Activated naive CD4-positive, alpha-beta T cell treated with anti-CD3 and anti-CD28 coated beads, Interleukin-2, amount 50 U/mL, for 72 hours (primary cell): ENCODE measurements around the gene FETUB. TPM values are rescaled to one million over a fixed set of nuclear protein-coding genes. Genes with fewer than 3 reads are reported as not detected.

Experiments
- ATAC-seq, 2 donors: fragments of 150-1000 bp; cut with Tn5 transposase; 2 replicates each; pipeline ENCODE4 v1.10.0; 2021; ENCODE audit warnings: mild to moderate bottlenecking in 2 of 2, moderate library complexity in 2 of 2
- DNase-seq, 2 donors: peaks; one replicate each; pipeline ENCODE4 v3.0.0; 2021 to 2022; ENCODE audit warnings: low spot score in 2 of 2
- H3K27ac Mint-ChIP-seq, 2 donors: one replicate each; pipeline ENCODE4 v1.8.0; 2022; ENCODE audit warnings: mild to moderate bottlenecking in 2 of 2, mixed read lengths in 2 of 2
- H3K36me3 Mint-ChIP-seq, 2 donors: one replicate each; pipeline ENCODE4 v1.8.0; 2022; ENCODE audit warnings: mixed read lengths in 2 of 2
- H3K9me3 Mint-ChIP-seq, 2 donors: one replicate each; pipeline ENCODE4 v1.8.0; 2022; ENCODE audit warnings: mixed read lengths in 2 of 2
- total RNA-seq, 2 donors: library from RNA; stranded (reverse); gene quantifications; one replicate each; pipeline ENCODE4 v1.2.3, GENCODE V29; 2022

Gene FETUB
- total RNA-seq = not detected

GRCh38 chr3:186639778-186640472, at the start of gene FETUB:
TSS of gene FETUB (plus strand) at chr3:186640399. CDS start at chr3:186640461, 62 bp downstream.
- DNase-seq = no peak
- no peaks in the 10 kb centered on the region for H3K36me3 Mint-ChIP-seq
- H3K27ac Mint-ChIP-seq = no peak within 1 kb of the TSS
- ATAC-seq = no peak
- no peaks in the 10 kb centered on the region for H3K9me3 Mint-ChIP-seq

GRCh38 chr3:186590580-186591295, 49.5 kb upstream of the FETUB start:
- ATAC-seq (no peak), DNase-seq (no peak)
- Mint-ChIP-seq H3K27ac (peak overlapping the region in 1 of 2 donors; percentile 28), H3K36me3 (no peaks in the 10 kb centered on the region), H3K9me3 (no peaks in the 10 kb centered on the region)

GRCh38 chr3:186592682-186593081, 47.5 kb upstream of the FETUB start:
- H3K9me3 Mint-ChIP-seq = no peaks in the 10 kb centered on the region
- H3K27ac Mint-ChIP-seq = no peak overlapping the region
- no peak for DNase-seq
- ATAC-seq = no peak
- no peaks in the 10 kb centered on the region for H3K36me3 Mint-ChIP-seq

- Mint-ChIP-seq H3K27ac (no peak overlapping the region), H3K36me3 (no peaks in the 10 kb centered on the region), H3K9me3 (no peaks in the 10 kb centered on the region)
- no peak for DNase-seq
- ATAC-seq = no peak
These were observed 46.3 kb upstream of the FETUB start for GRCh38 chr3:186593862-186594261.

- no peak overlapping the region for H3K27ac Mint-ChIP-seq
- H3K36me3 Mint-ChIP-seq = no peaks in the 10 kb centered on the region
- H3K9me3 Mint-ChIP-seq = no peaks in the 10 kb centered on the region
- ATAC-seq = no peak
- DNase-seq = no peak
These were observed 45.5 kb upstream of the FETUB start for GRCh38 chr3:186594591-186595113.

DNA sequence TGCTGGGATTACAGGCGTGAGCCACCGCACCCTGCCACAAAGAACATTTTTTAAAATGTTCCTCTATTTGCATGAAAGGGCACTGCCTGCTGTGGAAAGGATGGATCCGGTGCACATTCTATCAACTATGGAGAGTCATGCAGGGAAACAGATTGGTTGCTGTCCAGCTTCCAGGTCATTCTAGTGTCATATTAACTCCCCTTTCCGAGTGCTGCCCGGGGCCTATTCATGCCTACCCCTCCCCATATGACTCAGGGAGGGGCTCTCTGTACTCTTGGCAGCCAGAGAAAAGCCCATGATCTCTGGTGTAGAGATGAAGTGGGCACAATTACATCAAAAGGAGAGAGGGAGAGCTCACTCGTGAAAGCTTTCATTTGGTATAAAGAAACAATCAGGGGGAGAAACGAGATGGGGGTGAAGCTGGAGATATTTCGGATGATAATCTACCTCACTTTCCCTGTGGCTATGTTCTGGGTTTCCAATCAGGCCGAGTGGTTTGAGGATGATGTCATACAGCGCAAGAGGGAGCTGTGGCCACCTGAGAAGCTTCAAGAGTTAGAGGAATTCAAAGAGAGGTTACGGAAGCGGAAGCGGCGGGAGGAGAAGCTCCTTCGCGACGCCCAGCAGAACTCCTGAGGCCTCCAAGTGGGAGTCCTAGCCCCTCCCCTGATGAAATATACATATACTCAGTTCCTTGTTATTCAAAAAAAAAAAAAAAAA, 43.5 kb upstream of the FETUB start:
- DNase-seq (no peak), ATAC-seq (no peak)
- Mint-ChIP-seq H3K27ac (peak overlapping the region in 1 of 2 donors; percentile 82), H3K9me3 (no peaks in the 10 kb centered on the region), H3K36me3 (no peaks in the 10 kb centered on the region)

DNA sequence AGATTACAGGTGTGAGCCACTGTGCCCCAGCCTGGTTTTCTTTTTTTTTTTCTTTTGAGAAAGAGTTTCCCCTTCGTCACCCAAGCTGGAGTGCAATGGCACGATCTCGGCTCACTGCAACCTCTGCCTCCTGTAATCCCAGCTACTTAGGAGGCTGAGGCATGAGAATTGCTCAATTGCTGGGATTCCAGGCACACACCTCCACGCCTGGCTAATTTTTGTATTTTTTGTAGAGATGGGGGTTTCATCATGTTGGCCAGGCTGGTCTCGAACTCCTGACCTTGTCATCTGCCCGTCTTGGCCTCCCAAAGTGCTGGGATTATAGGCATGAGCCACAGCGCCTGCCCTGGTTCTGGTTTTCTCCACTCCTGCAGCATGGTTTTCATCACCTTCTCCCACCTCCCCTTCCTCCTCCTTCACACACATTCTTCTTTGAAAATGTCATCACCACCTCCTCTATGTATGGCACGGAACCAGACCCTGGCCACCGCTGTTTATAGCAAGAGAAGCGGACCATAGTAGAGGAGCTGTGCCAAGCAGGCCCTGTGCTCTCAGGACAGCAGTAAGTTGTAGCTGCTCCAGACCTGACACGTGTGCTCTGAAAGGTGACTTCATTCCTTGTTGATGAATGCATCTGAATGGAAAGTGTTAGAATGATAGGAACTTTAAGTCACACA, 42.0 kb upstream of the FETUB start:
- ATAC-seq = no peak
- no peaks in the 10 kb centered on the region for H3K9me3 Mint-ChIP-seq

DNA sequence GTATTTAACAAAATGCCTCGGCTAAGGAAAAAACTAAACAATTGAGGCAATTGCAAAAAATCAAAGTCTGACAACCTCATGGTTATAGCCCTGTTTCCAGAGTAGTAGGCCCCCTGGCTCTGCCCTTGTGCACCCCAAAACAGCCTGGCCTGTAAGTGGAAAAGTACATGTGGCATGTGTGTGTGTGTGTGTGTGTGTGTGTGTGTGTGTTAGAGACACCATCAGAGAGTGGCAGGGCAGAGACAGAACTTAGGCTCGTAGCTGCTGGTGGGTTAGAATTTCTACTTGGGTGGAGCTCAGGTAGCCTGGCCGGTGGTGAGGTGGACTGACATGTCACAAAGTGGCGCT, 41.4 kb upstream of the FETUB start:
- H3K27ac Mint-ChIP-seq = no peak overlapping the region
- DNase-seq = no peak
- no peaks in the 10 kb centered on the region for H3K9me3 Mint-ChIP-seq
- no peak for ATAC-seq
- H3K36me3 Mint-ChIP-seq = no peaks in the 10 kb centered on the region

More for the DNA sequence above, 42.0 kb upstream of the FETUB start:
- DNase-seq = no peak
- Mint-ChIP-seq H3K36me3 (no peaks in the 10 kb centered on the region), H3K27ac (no peak overlapping the region)

- DNase-seq (no peak), ATAC-seq (no peak)
- Mint-ChIP-seq H3K36me3 (no peaks in the 10 kb centered on the region), H3K9me3 (no peaks in the 10 kb centered on the region), H3K27ac (peak overlapping the region in 1 of 2 donors; percentile 8)
These were observed 40.9 kb upstream of the FETUB start for GRCh38 chr3:186599142-186599784.

DNA sequence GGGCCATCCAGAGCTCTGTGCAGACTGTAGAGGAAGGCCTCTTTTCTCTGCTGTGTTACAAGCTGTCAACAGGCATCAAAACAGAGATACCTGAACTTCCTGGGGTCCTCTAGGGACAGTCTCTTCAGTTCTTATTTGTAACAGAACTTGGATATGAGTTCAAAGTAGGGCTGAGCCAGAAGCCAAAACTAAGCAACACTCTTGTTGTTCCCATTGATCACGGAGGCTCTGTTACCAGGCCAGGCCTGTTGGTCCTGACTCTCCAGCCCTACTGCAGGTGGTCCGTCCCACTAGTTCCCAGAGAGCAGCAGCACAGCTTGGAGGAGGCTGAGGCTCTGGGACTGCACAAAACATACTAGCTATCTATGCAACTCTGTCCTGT, 40.4 kb upstream of the FETUB start:
- ATAC-seq = no peak
- peak overlapping the region in 1 of 2 donors; percentile 8 for H3K27ac Mint-ChIP-seq
- DNase-seq = no peak
- H3K9me3 Mint-ChIP-seq = no peaks in the 10 kb centered on the region
- H3K36me3 Mint-ChIP-seq = no peaks in the 10 kb centered on the region

DNA sequence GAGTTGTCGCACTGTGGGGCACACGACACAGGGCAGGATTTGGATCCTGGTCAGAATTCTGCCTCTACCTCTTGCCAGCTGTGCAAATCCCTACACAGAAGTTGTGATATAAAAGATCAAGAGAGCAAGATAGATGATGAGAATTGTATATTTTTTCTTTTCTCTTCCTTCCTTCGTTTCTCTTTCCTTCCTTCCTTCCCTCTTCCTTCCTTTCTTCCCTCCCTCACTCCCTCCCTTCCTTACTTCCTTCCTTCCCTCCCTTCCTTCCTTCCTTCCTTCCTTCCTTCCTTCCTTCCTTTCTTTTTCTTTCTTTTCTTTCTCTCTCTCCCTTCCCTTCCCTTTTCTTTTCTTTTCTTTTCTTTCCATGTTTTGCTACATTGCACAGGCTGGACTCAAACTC, 39.3 kb upstream of the FETUB start:
- Mint-ChIP-seq H3K27ac (no peak overlapping the region), H3K9me3 (no peaks in the 10 kb centered on the region), H3K36me3 (no peaks in the 10 kb centered on the region)
- ATAC-seq (no peak), DNase-seq (no peak)

GRCh38 chr3:186603159-186603558, 37.0 kb upstream of the FETUB start:
- no peaks in the 10 kb centered on the region for H3K9me3 Mint-ChIP-seq
- DNase-seq (no peak), ATAC-seq (no peak)
- no peaks in the 10 kb centered on the region for H3K36me3 Mint-ChIP-seq
- no peak overlapping the region for H3K27ac Mint-ChIP-seq

- no peaks in the 10 kb centered on the region for H3K9me3 Mint-ChIP-seq
- H3K36me3 Mint-ChIP-seq = no peaks in the 10 kb centered on the region
- ATAC-seq (no peak), DNase-seq (no peak)
- no peak overlapping the region for H3K27ac Mint-ChIP-seq
These were observed 35.1 kb upstream of the FETUB start for GRCh38 chr3:186605078-186605477.

- Mint-ChIP-seq H3K9me3 (no peaks in the 10 kb centered on the region), H3K27ac (no peak overlapping the region), H3K36me3 (no peaks in the 10 kb centered on the region)
- ATAC-seq (no peak), DNase-seq (no peak)
These were observed 34.3 kb upstream of the FETUB start for GRCh38 chr3:186605561-186606545.

- no peak for DNase-seq
- Mint-ChIP-seq H3K27ac (no peak overlapping the region), H3K9me3 (no peaks in the 10 kb centered on the region), H3K36me3 (no peaks in the 10 kb centered on the region)
- no peak for ATAC-seq
These were observed 31.5 kb upstream of the FETUB start for GRCh38 chr3:186608624-186609215.
